Endothelial cell (in vitro differentiated cells): ENCODE results near the gene STXBP3. TPM values are rescaled to one million over a fixed set of nuclear protein-coding genes. Genes with fewer than 3 reads are reported as not detected.

ENCODE experiments used
- DNase-seq: peaks from one replicate; pipeline ENCODE4 v3.0.0; 2021; ENCODE audit warnings: low spot score
- H3K27ac Mint-ChIP-seq: one replicate; pipeline ENCODE4 v1.8.0; 2021; ENCODE audit warnings: mixed read lengths, inconsistent platforms; ENCODE audit not compliant: unreplicated experiment
- H3K27me3 Mint-ChIP-seq: one replicate; pipeline ENCODE4 v1.8.0; 2021; ENCODE audit warnings: mild to moderate bottlenecking, moderate library complexity, mixed read lengths, inconsistent platforms; ENCODE audit not compliant: unreplicated experiment
- H3K36me3 Mint-ChIP-seq: one replicate; pipeline ENCODE4 v1.8.0; 2021; ENCODE audit warnings: mild to moderate bottlenecking, low read depth, mixed read lengths, inconsistent platforms; ENCODE audit not compliant: unreplicated experiment
- H3K4me1 Mint-ChIP-seq: one replicate; pipeline ENCODE4 v1.8.0; 2021; ENCODE audit warnings: mild to moderate bottlenecking, mixed read lengths, inconsistent platforms; ENCODE audit not compliant: unreplicated experiment
- H3K4me3 Mint-ChIP-seq: one replicate; pipeline ENCODE4 v1.8.0; 2021; ENCODE audit warnings: mild to moderate bottlenecking, mixed read lengths, inconsistent platforms; ENCODE audit not compliant: unreplicated experiment
- H3K9me3 Mint-ChIP-seq: one replicate; pipeline ENCODE4 v1.8.0; 2021; ENCODE audit warnings: mixed read lengths, inconsistent platforms; ENCODE audit not compliant: unreplicated experiment
- CTCF ChIP-seq: fragments of 200-600 bp; sonication (generic); IDR thresholded peaks from one replicate; pipeline ENCODE4 v1.5.0; 2021; ENCODE audit warnings: antibody characterized with exemption; ENCODE audit not compliant: unreplicated experiment
- total RNA-seq: library from RNA; stranded (reverse); fragmentation: NEBNext Ultra II Directional; extraction: Animal tissue kit (Norgen Biotek cat#: 25700); gene quantifications from one replicate; pipeline ENCODE4 v1.2.1, GENCODE V29; 2021; ENCODE audit not compliant: unreplicated experiment

The STXBP3 gene
- total RNA-seq, 1 donor from 2014 or later, result 44.8 TPM

DNA sequence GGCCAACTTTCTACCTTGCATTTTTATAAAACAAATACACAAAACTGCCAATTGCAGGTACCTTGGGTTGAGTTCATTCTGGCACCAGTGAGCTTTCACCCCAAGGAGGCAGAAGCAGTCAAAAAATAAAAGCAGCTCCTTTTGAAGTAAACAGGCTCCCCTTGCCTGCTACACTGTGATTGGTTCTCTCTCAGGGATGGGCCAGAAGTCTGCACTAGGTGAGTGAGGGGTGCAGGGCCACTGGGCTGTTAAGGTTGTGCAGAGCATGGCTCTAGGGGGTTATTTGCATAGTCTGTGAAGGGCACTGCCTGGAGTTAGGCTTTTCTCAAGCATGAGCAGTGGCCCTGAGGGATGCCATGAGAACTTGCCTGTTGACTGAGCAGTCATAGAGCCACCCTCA lies 71.3 kb downstream of the STXBP3 start:
- H3K27ac Mint-ChIP-seq, result no peak overlapping the region
- peaks cover 22% of the 10 kb centered on the region for H3K4me1 Mint-ChIP-seq
- H3K27me3 Mint-ChIP-seq, result peaks cover 6% of the 10 kb centered on the region
- no peak overlapping the region for H3K4me3 Mint-ChIP-seq
- no peaks in the 10 kb centered on the region for H3K9me3 Mint-ChIP-seq
- DNase-seq, result no peak
- no peaks in the 10 kb centered on the region for H3K36me3 Mint-ChIP-seq
- no peak for TF ChIP-seq CTCF

GRCh38 chr1:108819878-108820277 lies 73.4 kb downstream of the STXBP3 start:
- peaks cover 6% of the 10 kb centered on the region for H3K27me3 Mint-ChIP-seq
- no peaks in the 10 kb centered on the region for H3K36me3 Mint-ChIP-seq
- H3K4me3 Mint-ChIP-seq, result no peak overlapping the region
- H3K9me3 Mint-ChIP-seq, result no peaks in the 10 kb centered on the region
- peaks cover 24% of the 10 kb centered on the region for H3K4me1 Mint-ChIP-seq
- H3K27ac Mint-ChIP-seq, result no peak overlapping the region
- no peak for DNase-seq
- TF ChIP-seq CTCF, result no peak

DNA sequence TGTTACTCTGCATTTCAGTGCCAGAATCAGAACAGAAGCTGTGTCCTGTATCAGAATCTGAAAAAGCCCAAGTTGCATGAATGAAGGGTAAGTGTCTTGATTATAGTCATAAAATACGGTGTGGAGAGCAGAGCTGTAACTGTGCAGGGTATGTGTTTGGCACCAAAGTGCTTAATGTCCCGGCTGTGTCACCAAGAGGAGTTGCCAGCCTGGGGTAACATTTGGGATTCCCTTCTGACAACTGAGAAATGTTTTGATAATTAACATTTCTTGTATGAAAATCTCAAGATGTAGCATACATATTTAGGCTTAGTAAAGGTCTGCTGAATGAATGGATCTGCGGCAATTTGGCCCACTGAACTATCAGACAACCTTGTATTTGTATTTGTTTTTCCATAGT lies 77.2 kb downstream of the STXBP3 start:
- Mint-ChIP-seq H3K4me1 (peaks cover 21% of the 10 kb centered on the region), H3K4me3 (no peak overlapping the region), H3K27me3 (peaks cover 2% of the 10 kb centered on the region), H3K36me3 (no peaks in the 10 kb centered on the region), H3K9me3 (no peaks in the 10 kb centered on the region), H3K27ac (no peak overlapping the region)
- DNase-seq, result no peak
- no peak for TF ChIP-seq CTCF

- H3K4me3 Mint-ChIP-seq, result no peak overlapping the region
- H3K36me3 Mint-ChIP-seq, result no peaks in the 10 kb centered on the region
- H3K27me3 Mint-ChIP-seq, result peaks cover 2% of the 10 kb centered on the region
- H3K27ac Mint-ChIP-seq, result no peak overlapping the region
- no peaks in the 10 kb centered on the region for H3K9me3 Mint-ChIP-seq
- no peak for TF ChIP-seq CTCF
- no peak for DNase-seq
- peaks cover 22% of the 10 kb centered on the region for H3K4me1 Mint-ChIP-seq
Observed at GRCh38 chr1:108824051-108824450, 77.6 kb downstream of the STXBP3 start.

GRCh38 chr1:108826081-108826635 lies 79.7 kb downstream of the STXBP3 start:
- peaks cover 2% of the 10 kb centered on the region for H3K27me3 Mint-ChIP-seq

More at GRCh38 chr1:108826081-108826635, 79.7 kb downstream of the STXBP3 start:
- Mint-ChIP-seq H3K9me3 (no peaks in the 10 kb centered on the region), H3K27ac (no peak overlapping the region), H3K4me1 (peaks cover 23% of the 10 kb centered on the region), H3K36me3 (no peaks in the 10 kb centered on the region), H3K4me3 (no peak overlapping the region)
- no peak for DNase-seq
- TF ChIP-seq CTCF, result no peak
